Measurements from ENCODE around the gene SKI.

SKI gene

DNA sequence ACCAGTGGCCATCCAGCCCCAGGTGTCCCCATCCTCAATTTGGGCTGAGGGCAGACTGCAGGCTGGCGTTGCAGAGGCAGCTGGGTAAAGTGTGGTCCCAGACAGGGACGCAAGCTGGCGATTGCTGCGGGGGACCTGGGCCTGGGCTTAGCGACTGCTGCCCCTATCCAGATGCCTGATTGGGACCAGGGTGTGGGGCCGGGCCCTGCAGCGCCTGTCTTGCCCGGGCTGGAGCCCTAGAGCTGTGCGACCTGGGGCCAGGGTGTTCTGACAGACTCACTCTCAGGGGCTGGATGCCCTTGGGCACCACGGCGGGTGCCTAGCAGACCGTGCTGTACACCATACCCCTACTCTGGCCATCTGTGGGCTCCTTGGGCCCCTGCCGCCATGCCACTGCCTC is 17.3 kb upstream of the SKI start:
- no peak for DNase-seq

- no peak for DNase-seq
Measured at GRCh38 chr1:2212274-2212531, 15.9 kb upstream of the SKI start.

DNA sequence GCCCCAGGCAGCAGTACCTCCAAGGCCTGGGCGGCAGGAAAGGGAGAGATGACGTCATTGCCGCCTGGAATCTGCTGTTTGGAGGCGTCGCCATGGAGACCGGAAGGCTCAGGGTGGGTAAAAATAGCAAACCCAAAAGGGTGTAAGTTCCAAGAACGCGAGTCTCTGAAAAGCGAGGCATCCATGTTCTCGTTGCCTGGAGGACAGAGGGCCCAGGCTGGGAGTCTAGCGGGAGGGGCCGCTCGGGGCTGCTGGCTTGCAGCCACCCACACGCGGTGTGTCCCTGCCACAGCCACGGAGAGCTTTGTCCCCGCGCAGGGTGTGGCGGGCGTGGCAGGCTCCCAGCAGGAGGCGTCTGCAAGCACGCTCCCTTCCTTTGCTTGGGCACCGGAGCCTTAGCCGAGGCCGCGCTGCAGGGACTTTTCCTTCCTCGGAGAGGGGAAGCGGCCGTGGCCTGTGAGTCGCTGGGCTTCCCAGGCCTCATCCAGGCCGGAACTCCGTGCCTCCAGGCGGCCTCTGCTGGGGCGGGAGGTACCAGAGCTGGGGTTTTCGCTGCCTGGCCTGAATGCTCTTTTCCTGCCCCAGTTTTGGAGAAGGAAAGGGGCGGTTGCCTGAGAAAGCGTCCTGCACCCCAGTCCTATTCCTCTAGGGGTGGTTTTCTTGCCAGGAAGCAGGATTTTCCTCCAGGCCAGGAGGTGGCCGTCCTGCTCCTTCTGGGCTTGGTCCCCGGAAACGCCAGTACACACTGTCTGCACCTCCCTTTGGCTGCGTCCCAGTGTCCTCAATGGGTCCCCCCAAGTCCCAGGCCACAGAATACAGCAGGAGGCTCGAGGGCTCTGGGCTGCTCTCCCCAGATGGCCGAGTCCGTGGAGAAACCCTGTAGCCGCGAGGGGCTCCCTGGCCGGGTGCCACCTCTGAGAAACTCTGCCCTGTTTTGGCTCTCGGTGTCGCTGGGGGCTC is 15.3 kb upstream of the SKI start:
- peak; percentile 99 for DNase-seq

DNA sequence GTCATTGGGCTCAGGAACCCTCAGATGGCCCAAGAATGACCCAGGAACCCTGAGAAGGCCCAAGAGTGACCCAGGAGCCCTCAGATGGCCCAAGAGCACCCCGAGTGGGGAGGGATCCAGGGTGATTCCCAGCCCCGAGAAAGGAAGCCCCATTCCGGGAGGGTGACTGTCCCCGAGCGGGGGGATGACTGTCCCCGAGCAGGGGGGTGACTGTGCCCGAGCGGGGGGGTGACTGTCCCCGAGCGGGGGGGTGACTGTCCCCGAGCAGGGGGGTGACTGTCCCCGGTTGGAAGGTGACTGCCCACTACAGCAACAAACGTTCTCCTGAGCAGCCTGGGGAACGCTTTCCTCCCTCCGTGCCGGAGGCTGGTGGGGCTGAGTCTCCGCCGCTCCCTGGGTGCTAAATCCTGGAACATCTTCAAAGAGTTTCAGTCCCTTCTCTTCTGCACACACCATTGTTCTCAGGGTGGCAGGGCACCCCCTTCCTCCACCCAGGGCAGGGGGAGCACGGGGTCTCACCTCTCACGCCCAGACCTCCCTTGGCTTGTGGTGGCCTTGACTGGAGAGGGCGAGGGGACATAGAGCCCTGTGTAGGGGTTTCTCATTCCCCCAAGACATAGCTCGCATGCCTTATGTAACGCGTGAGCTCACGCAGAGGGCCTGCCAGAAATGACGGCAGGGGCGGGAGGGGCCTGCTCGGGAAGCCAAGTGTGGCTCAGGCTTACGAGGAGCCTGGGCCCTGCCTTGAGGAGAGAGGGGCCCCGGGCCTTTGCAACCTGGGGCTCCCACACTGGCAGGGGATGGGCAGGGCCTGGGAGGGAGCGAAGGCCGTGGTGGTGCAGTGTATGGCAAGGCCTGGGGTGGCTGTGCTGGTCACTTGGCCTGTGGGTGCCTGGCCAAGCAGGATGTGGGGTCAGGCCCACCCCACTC is 14.3 kb upstream of the SKI start:
- DNase-seq, result peak; percentile 90

GRCh38 chr1:2214541-2215241 is 13.4 kb upstream of the SKI start:
- no peak for DNase-seq

DNA sequence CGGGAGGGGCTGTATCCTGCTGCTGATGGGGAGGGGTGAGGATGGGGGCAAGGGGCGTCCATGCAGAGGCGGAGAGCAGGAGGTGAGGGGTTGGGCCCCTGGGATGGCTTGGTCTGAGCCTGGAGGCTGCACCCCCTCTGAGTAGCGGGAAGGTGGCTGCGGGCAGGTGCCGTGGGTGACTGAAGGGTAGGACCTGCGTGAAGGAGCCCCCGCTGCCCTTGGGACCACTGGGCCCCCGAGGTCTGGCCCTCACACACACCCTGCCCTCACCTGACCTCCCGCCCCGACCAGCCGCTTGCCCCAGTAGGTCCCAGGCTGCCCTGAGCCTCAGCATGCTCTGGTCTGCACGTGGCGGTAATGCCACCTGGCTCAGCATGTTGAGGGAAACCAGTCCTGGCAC is 12.8 kb upstream of the SKI start:
- no peak for DNase-seq

GRCh38 chr1:2215909-2216766 is 12.0 kb upstream of the SKI start:
- no peak for DNase-seq

DNA sequence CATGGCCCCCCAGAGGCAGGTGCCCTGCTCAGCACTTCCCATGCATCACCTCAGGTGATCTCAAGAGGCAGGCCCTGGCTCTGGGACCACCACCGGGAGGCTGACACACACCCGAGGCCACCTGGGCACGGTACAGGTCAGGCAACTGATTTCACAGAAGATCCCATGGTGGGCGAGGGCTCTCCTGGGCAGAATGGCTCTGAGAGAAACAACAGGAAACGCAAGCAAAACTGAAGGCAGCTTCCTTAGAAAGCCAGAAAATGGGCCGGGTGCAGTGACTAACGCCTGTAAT is 11.4 kb upstream of the SKI start:
- no peak for DNase-seq

DNA sequence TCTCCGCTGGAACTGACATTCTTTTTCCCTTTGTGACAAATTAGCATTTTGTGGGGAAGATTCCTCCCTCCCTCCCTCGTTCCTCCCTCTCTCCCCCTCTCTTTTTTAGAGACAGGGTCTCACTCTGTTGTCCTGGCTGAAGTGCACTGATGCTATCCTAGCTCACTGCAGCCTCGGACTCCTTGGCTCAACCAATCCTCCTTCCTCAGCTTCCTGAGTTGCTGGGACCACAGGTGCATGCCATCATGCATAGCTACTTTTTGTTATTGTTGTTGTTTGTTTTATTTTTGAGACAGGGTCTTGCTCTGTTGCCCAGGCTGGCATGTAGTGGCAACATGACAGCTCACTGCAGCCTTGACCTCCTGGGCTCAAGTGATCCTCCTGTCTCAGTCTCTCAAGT is 6.8 kb upstream of the SKI start:
- DNase-seq, result no peak

- no peak for DNase-seq
Measured at GRCh38 chr1:2224170-2224584, 3.9 kb upstream of the SKI start.

GRCh38 chr1:2224631-2225428 is 3.3 kb upstream of the SKI start:
- no peak for DNase-seq

DNA sequence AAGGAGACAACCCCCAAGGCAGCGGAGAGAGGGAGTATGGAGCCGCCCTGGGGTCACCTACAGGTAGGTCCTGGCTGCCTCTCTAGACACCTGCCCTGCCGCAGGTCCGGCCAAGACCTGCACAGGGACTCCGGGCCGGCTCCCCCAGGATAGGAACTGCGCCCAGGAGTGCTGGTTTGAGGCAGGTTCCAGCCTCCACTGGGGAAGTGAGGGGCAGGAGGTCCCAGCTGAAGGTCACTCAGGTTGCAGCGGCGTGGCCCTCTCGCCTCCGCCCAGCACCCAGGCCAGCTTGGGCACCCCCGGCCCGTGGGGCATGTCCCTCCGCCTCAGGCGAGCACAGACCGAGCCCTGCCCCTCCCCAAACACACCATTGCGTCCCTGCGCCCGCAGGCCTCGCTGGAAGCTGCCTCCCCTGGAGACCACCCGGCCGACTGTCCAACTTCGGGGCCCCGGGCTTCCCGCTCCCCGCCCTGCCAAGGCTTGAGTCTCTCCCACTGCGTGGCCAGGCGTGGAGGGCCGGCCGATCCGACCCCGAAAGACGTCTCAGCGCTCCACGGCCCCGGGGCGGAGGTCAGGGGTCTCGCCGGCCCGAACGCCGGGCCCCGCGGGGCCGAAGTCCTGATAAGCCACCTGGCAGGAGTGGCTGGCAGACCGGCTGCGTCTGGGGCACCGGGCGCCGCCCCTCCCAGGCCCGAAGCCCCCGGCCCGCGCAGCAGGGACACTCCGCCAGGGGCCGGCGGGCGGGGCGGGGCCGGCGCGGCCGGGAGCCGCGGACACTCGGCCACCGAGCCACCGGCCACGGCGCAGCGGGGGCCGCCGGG is 1.4 kb upstream of the SKI start:
- DNase-seq, result no peak

DNA sequence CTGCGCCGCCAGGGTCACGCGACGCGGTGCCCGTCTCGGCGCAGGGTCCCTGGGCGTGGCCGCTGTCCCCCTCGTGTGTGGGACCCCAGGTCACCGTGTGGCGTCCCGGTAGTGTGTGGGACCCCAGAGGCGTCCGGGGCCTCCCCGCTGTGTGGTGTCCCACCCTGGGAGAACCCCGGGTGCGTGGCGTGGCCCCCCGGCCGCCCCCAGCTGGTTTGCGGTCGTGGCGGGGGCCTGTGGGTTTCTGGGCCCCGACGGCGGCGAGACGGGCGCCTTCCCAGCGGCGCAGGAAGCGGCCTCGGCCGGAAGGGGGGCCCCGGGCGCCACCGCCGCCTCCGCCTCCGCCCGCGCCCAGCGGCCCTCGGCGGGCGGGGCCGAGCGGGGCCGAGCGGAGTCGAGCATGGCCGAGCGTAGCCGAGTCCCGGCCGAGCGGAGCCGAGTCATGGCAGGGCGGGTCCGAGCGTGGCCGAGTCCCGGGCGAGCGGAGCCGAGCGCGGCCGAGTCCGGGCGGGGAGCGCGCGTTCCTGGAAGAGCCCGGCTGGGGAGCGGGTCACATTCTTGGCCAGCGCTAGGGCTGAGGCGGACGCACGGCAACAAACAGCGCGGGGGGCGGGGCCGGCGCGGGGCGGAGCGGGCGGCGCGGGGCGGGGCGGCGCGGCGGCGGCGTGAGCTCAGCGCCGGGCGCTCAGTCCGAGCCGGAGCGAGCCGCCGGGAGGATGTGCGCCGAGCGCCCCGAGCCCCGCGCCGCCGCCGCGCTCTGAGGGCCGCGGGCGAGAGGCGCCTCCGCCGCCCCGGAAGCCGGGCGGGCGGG is 568 bp upstream of the SKI start:
- DNase-seq, result peak; percentile 98

GRCh38 chr1:2228694-2229036 is 546 bp downstream of the SKI start:
- no peak for DNase-seq

DNA sequence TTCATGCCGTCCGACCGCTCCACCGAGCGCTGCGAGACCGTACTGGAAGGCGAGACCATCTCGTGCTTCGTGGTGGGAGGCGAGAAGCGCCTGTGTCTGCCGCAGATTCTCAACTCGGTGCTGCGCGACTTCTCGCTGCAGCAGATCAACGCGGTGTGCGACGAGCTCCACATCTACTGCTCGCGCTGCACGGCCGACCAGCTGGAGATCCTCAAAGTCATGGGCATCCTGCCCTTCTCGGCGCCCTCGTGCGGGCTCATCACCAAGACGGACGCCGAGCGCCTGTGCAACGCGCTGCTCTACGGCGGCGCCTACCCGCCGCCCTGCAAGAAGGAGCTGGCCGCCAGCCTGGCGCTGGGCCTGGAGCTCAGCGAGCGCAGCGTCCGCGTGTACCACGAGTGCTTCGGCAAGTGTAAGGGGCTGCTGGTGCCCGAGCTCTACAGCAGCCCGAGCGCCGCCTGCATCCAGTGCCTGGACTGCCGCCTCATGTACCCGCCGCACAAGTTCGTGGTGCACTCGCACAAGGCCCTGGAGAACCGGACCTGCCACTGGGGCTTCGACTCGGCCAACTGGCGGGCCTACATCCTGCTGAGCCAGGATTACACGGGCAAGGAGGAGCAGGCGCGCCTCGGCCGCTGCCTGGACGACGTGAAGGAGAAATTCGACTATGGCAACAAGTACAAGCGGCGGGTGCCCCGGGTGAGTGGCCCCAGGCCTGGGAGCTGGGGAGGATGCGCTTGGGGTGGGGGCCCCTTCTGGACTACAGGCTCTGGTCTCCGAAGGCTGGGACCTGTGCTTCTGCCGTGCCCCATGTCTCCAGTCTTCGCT is 1.1 kb downstream of the SKI start:
- peak; percentile 53 for DNase-seq

DNA sequence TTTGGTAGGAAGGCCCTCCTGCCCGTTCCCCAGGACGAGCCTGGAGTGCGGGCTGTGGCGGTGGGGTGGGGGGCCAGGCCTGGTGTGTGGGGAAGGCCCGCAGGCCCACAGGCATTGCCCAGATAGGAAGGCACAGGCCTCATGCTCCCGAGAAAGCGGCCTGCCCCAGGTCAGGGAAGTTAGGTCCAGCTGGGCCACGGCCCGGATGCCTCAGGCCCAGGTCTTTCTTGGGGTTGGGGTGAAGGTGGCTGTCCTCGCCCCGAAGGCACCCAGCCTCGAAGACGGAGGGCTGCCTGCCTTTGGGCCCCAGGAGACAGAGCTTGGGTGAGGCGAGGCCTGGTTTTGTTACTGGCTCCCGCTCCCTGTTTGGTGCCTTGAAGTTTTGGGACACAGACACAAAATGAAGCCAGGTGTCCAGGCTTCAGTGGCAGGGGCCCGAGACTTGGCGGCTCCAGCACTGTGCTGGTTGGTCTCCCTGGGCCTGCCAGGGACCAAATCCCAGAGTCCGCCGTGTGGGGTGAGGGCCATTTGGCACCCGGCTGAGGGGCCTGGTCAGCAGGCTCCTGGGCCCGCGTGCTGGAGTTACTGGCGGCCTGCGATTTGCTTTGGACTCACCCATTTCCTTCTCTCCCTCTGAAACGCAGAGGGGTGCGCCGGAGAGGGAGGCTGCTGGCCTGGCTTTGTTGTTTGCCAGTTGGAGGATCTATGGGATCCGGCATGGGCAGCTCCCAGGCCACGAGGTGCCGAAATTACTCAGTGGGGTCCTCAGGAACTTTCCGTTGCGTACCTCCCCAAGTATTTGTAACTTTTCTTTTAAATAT is 2.0 kb downstream of the SKI start:
- peak; percentile 39 for DNase-seq

- no peak for DNase-seq
Measured at GRCh38 chr1:2230781-2231531, 2.8 kb downstream of the SKI start.

Data from fibroblast of skin of right biceps (primary cell).